ENCODE measurements around the gene COA8.

The COA8 gene

GRCh38 chr14:103578401-103579075 lies 15.8 kb downstream of the COA8 start:
- H3K4me3 ChIP-seq (ENCODE audit: control insufficient read depth, low read depth, low read length) = no peak overlapping the region
- DNase-seq (ENCODE audit: low read depth) = no peak
- TF ChIP-seq, protein P1, sequence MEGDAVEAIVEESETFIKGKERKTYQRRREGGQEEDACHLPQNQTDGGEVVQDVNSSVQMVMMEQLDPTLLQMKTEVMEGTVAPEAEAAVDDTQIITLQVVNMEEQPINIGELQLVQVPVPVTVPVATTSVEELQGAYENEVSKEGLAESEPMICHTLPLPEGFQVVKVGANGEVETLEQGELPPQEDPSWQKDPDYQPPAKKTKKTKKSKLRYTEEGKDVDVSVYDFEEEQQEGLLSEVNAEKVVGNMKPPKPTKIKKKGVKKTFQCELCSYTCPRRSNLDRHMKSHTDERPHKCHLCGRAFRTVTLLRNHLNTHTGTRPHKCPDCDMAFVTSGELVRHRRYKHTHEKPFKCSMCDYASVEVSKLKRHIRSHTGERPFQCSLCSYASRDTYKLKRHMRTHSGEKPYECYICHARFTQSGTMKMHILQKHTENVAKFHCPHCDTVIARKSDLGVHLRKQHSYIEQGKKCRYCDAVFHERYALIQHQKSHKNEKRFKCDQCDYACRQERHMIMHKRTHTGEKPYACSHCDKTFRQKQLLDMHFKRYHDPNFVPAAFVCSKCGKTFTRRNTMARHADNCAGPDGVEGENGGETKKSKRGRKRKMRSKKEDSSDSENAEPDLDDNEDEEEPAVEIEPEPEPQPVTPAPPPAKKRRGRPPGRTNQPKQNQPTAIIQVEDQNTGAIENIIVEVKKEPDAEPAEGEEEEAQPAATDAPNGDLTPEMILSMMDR (conservative IDR thresholded peaks at IDR 0.05; ENCODE audit: control insufficient read depth, insufficient read depth, low read depth, low read length) = no peak

- no peak overlapping the region for H3K4me3 ChIP-seq (ENCODE audit: control insufficient read depth, low read depth, low read length)
- no peak for DNase-seq (ENCODE audit: low read depth)
- TF ChIP-seq, protein P1 (conservative IDR thresholded peaks at IDR 0.05; ENCODE audit: control insufficient read depth, insufficient read depth, low read depth, low read length) = no peak
Observed at GRCh38 chr14:103581206-103581605, 18.4 kb downstream of the COA8 start.

DNA sequence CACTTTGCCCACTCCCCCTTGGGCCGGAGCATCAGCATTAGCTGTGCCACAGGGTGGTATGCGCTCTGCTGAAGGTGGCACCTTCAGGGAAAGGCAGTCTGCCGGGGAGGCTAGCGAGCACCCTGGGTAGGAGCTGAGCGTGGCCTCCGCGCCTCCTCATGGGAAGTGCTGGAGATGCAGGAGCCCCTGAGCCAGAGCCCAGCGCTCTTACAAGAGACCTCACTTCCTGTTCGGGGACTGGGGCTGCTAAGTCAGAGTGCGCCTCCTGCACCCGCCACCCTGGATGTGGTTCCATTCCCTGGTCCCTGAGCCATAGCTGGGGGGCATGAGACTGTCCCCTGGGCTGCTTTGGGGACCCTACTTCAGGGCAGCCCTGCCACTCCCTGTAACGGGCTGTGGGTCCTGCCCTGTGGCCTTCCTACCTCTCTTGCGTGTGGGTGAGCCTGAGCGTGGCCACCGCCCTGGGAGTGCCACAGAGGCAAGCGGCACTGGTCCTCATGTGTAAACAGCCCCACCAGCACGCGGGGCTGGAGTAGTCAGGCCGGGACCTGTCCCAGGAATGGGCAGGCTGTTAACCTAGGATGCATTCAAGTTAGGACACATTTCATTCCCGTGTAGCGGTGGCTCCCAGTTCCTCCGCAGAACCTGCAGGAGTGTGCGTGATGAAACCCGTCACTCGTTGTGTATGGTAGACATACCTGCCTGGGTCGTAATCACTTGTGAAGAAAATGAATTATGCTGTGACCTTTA lies 19.4 kb downstream of the COA8 start:
- DNase-seq (ENCODE audit: low read depth) = no peak
- TF ChIP-seq, protein P1 (conservative IDR thresholded peaks at IDR 0.05; ENCODE audit: control insufficient read depth, insufficient read depth, low read depth, low read length) = no peak
- no peak overlapping the region for H3K4me3 ChIP-seq (ENCODE audit: control insufficient read depth, low read depth, low read length)

- TF ChIP-seq, protein P1 (conservative IDR thresholded peaks at IDR 0.05; ENCODE audit: control insufficient read depth, insufficient read depth, low read depth, low read length) = no peak
- H3K4me3 ChIP-seq (ENCODE audit: control insufficient read depth, low read depth, low read length) = no peak overlapping the region
- no peak for DNase-seq (ENCODE audit: low read depth)
Observed at GRCh38 chr14:103584326-103584915, 21.7 kb downstream of the COA8 start.

- H3K4me3 ChIP-seq (ENCODE audit: control insufficient read depth, low read depth, low read length) = no peak overlapping the region
- no peak for DNase-seq (ENCODE audit: low read depth)
- TF ChIP-seq, protein P1 (conservative IDR thresholded peaks at IDR 0.05; ENCODE audit: control insufficient read depth, insufficient read depth, low read depth, low read length) = no peak
Observed at GRCh38 chr14:103593577-103593976, 30.8 kb downstream of the COA8 start.

DNA sequence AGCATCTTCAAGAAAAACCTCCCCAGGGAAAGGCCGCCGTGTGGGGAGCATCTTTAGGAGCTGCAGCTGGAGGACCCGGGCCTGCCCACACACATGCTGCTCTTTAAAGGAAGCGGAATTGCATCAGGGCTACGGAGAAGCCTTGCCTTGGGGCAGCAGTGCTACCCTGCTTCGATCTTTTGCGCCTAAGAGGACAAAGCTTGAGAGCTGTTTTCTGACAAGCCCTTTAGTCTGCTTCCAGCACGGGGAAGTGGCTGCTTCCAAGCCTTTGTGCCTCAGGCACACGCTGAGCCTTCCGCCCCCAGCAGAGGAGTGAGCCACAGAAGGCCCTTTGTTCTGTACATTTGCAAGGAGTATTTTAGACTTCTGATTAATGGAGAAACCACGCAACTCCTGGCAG lies 31.5 kb downstream of the COA8 start:
- H3K4me3 ChIP-seq (ENCODE audit: control insufficient read depth, low read depth, low read length) = no peak overlapping the region
- TF ChIP-seq, protein P1 (conservative IDR thresholded peaks at IDR 0.05; ENCODE audit: control insufficient read depth, insufficient read depth, low read depth, low read length) = no peak
- peak; percentile 29 for DNase-seq (ENCODE audit: low read depth)
